Muscle layer of colon (tissue), 2 donors: Measurements from ENCODE around the gene FOXK2.
A peak's percentile ranks its signal among the peaks of the same experiment; 100 is the strongest.

Source experiments
- H3K27ac ChIP-seq: one replicate; pipeline ENCODE4 v1.7.0; 2013; ENCODE audit warnings: low read depth, mild to moderate bottlenecking, low read length, moderate library complexity
- H3K27me3 ChIP-seq, 2 donors: one replicate each; pipeline ENCODE4 v1.7.0; 2013; ENCODE audit warnings: low read length in 2 of 2, mild to moderate bottlenecking in 2 of 2; ENCODE audit not compliant: insufficient read depth in 2 of 2, control insufficient read depth in 1 of 2
- H3K36me3 ChIP-seq: one replicate; pipeline ENCODE4 v1.7.0; 2013; ENCODE audit warnings: mild to moderate bottlenecking, low read length; ENCODE audit not compliant: insufficient read depth
- H3K4me1 ChIP-seq: one replicate; pipeline ENCODE4 v1.7.0; 2013; ENCODE audit warnings: mild to moderate bottlenecking, low read length; ENCODE audit not compliant: insufficient read depth
- H3K4me3 ChIP-seq, 2 donors: one replicate each; pipeline ENCODE4 v1.7.0; 2013; ENCODE audit warnings: low read length in 2 of 2, low read depth in 1 of 2, mild to moderate bottlenecking in 1 of 2, moderate library complexity in 1 of 2
- H3K9ac ChIP-seq: one replicate; pipeline ENCODE4 v1.7.0; 2013; ENCODE audit warnings: low read length
- H3K9me3 ChIP-seq: one replicate; pipeline ENCODE4 v1.7.0; 2013; ENCODE audit warnings: mild to moderate bottlenecking, low read length
- donor health status: abdominal sarcoma.
- donor health status: Adenocarcinoma of cecum.

Gene FOXK2

DNA sequence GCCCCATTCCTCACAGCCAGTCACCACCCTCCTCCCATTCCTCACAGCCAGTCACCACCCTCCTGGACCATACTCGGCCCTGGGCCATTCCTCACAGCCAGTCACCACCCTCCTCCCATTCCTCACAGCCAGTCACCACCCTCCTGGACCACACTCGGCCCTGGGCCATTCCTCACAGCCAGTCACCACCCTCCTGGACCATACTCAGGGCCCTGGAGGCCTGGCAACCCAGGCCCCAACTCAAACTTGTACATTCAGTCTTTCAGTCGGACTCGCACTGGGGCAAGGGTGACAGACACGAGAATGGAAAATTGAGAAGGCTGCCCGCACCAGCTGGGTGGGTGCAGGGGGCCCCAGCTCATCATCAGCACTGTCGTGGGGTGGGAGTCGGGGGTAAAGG, 30.4 kb upstream of the FOXK2 start:
- no peak overlapping the region for H3K9ac ChIP-seq
- no peak overlapping the region for H3K4me3 ChIP-seq
- H3K27ac ChIP-seq, result no peak overlapping the region
- no peaks in the 10 kb centered on the region for H3K9me3 ChIP-seq
- H3K27me3 ChIP-seq, result no peaks in the 10 kb centered on the region
- H3K4me1 ChIP-seq, result peaks cover 4% of the 10 kb centered on the region
- H3K36me3 ChIP-seq, result peaks cover 28% of the 10 kb centered on the region

DNA sequence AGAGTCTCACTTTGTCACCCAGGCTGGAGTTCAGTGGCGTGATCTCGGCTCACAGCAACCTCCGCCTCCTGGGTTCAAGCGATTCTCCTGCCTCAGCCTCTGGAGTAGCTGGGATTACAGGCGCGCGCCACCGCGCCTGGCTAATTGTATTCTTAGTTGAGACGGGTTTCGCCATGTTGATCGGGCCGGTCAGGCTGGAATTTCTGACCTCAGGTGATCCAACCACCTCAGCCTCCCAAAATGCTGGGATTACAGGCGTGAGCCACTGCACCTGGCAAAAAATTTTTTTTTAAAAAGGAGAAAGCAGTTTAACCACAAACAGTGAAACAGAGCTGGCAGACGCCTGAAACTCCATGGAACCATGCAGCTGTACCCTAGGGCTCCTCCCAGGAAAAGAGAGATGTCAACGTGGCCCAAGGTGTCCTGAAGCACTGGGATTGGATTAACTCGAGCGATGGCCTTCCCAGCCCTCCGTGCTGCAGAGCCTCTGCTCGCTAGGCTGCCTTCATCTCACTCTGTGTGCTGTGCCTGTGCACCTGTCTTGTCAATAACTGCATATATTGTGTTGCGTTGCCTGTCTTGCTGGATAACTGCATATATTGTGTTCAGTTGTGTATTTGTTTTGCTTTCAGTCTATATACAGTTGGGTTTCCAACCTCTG, 29.6 kb upstream of the FOXK2 start:
- Histone ChIP-seq H3K9me3 (no peaks in the 10 kb centered on the region), H3K4me1 (peaks cover 4% of the 10 kb centered on the region), H3K27me3 (no peaks in the 10 kb centered on the region), H3K36me3 (peaks cover 19% of the 10 kb centered on the region), H3K4me3 (no peak overlapping the region), H3K9ac (no peak overlapping the region), H3K27ac (no peak overlapping the region)

DNA sequence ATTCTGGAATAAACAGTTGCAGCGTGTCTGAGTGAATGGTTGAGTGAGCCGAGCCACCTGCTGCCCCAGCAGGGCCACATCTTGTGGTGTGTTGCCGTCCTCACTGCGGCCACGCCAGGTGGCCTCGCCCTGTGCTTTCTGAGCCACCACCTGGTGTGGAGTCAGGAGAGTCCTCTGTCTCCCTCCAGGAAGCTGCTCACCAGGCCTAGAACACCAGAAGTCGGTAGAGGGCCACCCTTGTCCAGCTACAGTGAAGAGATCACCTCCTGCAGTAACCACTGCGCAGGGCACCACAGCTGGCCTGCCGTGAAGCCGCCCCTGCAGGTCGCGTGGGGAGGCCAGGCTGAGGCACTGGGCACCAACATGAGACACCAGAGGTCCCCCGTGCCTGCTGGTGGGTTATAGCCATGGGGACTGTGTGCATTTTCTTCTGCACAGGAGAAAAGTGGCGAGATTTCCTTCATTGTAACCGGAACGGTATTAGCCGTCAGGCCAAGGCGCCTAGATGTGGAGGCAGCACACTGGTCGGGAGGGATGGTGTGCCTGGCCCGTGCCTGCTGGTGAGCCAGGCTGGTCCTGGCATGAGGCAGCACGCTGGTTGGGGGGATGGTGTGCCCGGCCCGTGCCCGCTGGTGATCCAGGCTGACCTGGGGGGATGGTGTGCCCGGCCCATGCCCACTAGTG, 28.9 kb upstream of the FOXK2 start:
- Histone ChIP-seq H3K36me3 (peaks cover 14% of the 10 kb centered on the region), H3K9me3 (no peaks in the 10 kb centered on the region), H3K27me3 (no peaks in the 10 kb centered on the region), H3K9ac (no peak overlapping the region), H3K4me1 (peaks cover 4% of the 10 kb centered on the region), H3K27ac (no peak overlapping the region), H3K4me3 (no peak overlapping the region)

DNA sequence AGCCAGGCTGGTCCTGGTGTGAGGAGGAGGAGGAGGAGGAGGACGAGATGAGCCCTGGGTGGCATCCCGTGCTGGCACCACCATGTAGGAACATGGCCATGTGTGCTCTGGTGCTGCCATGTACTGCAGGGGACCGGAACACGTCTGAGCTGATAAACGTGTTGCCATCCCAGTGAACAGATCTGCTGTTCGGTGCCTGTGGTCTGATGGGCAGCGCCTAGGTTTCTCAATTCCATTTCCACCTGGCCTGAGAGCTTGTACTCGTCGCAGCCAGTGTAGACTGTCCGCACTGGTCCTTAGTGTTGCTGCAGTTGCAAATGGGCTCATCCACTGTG, 28.4 kb upstream of the FOXK2 start:
- Histone ChIP-seq H3K9me3 (no peaks in the 10 kb centered on the region), H3K27me3 (no peaks in the 10 kb centered on the region), H3K36me3 (peaks cover 9% of the 10 kb centered on the region), H3K27ac (no peak overlapping the region), H3K9ac (no peak overlapping the region), H3K4me1 (peaks cover 5% of the 10 kb centered on the region), H3K4me3 (no peak overlapping the region)

DNA sequence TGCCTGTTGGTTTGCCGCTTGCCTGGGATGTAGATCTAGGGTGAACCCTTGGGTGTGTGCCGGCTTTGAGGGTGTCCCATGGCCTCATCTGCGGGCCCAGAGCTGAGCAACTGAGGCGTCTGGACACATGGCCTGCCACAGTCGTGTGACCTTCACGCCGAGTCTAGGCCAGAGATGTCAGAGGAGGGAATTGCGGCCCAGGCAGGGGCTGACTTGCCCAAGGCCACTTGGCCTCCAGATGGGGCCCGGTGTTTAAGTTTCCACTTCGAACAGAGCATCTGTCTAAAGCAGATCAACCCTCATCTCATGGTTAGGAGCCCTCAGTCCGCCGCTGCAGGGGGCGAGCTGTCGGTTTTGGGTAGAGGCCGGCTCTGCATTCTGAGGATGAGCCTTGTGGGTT, 28.0 kb upstream of the FOXK2 start:
- Histone ChIP-seq H3K9ac (no peak overlapping the region), H3K4me3 (no peak overlapping the region), H3K9me3 (no peaks in the 10 kb centered on the region), H3K27ac (no peak overlapping the region), H3K27me3 (no peaks in the 10 kb centered on the region), H3K36me3 (peaks cover 6% of the 10 kb centered on the region), H3K4me1 (peaks cover 9% of the 10 kb centered on the region)

DNA sequence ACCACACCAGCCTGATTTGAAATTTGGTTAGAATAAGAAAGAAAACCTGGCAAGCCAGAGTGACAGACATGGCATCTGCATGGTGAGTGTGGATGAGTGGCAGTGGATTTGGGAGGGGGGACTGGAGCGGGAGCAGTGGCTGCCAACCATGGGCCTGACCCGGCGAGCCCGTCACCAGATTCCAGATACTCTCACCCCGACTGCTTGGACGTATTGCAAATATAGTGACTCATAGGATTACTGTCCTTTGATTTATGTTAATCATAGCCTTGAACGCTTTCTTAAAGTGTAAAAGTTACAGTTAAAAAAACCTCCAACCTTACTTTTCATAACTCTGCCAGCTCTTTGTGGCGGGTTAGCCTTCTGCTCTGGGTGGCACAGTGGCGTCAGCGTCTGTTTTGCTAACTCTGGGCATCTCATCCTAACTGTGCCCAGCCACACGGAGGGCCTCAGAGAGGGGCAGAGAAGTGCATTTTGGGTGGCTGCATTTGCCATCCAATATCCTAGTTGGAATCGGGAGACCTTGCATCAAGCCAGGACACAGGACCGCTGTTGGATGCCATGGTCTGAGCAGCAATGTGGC, 26.8 kb upstream of the FOXK2 start:
- Histone ChIP-seq H3K9me3 (no peaks in the 10 kb centered on the region), H3K27ac (no peak overlapping the region), H3K36me3 (no peaks in the 10 kb centered on the region), H3K4me1 (peaks cover 11% of the 10 kb centered on the region), H3K27me3 (no peaks in the 10 kb centered on the region), H3K4me3 (no peak overlapping the region), H3K9ac (no peak overlapping the region)

DNA sequence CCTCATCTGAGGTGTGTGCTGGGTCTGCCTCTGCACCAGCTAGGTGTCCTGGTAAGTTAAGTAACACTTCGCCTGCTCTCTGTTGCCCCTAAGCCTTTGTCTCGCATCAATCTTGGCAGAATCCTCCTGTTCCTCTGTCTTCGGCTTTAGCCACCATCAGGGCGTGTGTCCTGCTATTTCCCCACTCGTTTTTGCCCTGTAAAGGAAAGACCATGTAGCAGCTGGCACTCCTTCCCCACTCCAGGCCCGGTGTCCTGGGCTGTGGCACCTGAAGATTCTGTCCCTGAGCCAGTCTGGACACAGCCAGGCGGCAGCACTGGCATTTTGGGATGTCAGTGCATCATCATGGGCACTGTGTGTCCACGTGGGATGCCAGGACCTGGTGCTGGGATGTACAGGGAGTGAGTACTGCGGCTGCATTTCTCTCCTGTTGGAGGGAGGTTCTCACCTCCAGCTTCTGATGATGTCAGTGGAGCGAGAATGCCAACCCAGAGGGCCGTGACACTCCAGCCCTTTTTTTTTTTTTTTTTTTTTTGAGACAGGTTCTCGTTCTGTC, 26.2 kb upstream of the FOXK2 start:
- no peaks in the 10 kb centered on the region for H3K27me3 ChIP-seq
- no peak overlapping the region for H3K27ac ChIP-seq
- no peaks in the 10 kb centered on the region for H3K36me3 ChIP-seq
- H3K4me1 ChIP-seq, result peaks cover 11% of the 10 kb centered on the region
- H3K9ac ChIP-seq, result no peak overlapping the region
- no peak overlapping the region for H3K4me3 ChIP-seq
- no peaks in the 10 kb centered on the region for H3K9me3 ChIP-seq

DNA sequence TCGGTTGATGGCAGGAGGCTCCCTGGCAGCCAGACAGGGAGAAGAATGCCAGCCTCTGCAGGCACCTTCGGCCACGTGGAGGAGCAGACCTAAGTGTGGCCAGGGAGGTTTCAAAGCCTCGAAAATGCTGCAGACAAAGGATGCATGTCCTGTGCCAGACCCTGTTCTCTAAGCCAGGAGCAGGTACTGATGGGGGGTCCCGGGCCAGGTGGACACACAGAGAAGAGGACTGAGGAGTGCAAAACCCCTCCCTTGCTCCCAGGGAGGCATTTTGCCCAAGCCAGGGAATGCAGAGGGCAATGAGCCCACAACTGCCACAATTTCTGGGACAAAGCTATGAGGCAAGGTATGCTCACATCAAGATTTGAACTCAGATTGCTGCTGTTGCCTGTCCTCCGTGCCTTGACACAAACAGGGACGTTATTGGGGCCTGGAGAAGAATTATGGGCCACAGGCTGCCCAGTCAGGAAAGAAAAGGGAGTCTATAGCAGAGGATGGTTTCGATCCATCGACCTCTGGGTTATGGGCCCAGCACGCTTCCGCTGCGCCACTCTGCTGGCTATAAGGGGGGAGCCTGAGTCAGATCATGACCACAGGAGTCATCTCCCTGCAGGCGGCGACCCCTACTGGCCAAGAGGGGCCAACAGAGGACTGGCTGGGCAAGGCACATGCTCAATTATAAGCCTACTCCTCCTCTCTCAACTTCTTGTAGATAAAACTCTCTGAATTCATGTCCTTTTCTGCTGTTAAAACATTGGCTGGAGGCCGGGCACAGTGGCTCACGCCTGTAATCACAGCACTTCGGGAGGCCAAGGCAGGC, 25.1 kb upstream of the FOXK2 start:
- Histone ChIP-seq H3K36me3 (no peaks in the 10 kb centered on the region), H3K27ac (peak overlapping the region; percentile 68), H3K9me3 (no peaks in the 10 kb centered on the region), H3K4me1 (peaks cover 7% of the 10 kb centered on the region), H3K4me3 (no peak overlapping the region), H3K9ac (no peak overlapping the region), H3K27me3 (no peaks in the 10 kb centered on the region)

DNA sequence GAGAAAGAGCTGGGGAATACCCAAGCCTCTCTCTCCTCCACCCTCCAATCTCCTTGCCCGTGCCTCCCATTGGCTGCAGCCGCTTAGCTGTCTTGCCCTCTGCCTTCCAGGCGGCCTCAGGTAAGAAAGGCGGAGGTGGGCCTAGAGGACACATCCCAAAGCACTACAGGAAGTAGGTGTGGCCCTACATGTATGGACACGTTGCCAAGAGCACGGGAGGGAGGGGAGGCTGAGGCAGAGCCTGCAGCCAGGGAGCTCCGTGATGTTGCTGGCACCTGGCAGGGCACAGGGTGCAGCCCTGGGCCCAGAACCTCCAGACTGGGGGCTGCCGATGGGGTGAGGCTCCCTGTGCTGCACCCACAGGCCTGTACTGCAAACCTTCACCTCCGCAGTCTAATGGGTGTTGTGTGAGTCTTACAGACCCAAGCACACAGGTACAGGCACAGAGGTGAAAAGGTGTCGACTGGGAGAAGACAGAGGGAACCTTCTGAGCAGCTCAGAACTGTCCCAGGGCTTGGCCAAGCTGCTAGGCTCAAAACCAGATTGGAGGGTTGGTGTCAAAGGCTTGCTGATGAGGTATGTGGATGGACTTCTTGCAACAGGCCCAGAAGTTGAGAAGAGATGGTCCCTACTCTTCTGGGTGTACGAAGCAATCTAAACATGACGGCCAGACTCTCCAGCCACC, 23.5 kb upstream of the FOXK2 start:
- H3K27me3 ChIP-seq, result no peaks in the 10 kb centered on the region
- peak overlapping the region in 1 of 2 donors; percentile 67 for H3K4me3 ChIP-seq
- no peaks in the 10 kb centered on the region for H3K36me3 ChIP-seq
- no peak overlapping the region for H3K9ac ChIP-seq
- H3K27ac ChIP-seq, result no peak overlapping the region
- peaks cover 7% of the 10 kb centered on the region for H3K4me1 ChIP-seq
- H3K9me3 ChIP-seq, result no peaks in the 10 kb centered on the region

DNA sequence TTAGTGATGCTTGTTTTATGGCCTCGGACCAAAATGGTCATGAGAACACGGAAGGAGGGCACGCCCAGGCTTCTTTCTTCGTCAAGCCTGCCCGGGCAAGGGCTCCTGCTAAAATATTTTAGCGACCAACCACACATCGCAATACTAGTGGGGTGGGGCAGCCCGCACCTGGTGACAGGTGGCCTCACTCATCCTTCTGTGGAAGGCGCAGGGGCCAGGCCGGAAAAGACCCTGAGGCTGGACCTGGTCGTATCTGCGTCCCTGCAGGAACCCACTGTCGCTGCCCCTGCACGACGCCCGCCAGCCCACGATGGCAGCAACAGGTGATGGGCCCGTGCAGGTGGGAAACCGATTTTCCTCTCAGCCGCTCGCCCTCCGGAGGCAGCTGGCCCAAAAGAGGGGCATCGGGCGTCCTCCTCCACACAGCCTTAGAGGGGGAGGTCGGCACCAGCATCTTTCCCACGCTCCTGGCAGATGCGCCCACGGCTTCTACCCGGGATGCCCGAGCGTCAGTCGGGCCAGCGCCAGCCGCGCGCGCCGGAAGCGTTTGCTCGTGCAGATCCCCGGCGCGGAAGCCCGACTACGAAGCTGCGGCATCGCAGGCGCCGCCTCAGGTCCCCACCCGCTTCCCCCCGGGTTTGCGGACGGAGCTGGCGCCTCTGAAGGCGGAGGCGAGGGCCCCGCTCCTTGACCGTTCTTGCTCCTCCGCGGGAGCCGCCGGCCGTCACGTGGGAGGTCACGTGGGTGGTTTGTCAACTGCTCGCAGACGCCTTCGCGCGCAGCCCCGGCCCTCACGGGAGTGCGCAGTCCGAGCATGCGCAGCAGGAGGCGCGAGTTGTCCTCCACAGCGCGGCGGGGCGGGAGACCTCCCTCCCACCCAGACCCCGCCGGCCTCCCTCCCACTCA, 22.8 kb upstream of the FOXK2 start:
- Histone ChIP-seq H3K4me3 (peak overlapping the region; percentile 67 to 77), H3K36me3 (no peaks in the 10 kb centered on the region), H3K27me3 (no peaks in the 10 kb centered on the region), H3K9ac (peak overlapping the region; percentile 33), H3K27ac (peak overlapping the region; percentile 88), H3K9me3 (no peaks in the 10 kb centered on the region), H3K4me1 (peaks cover 7% of the 10 kb centered on the region)
